Retinal pigment epithelial cell (primary cell): ENCODE data around the gene TULP3.

Experiments used
- DNase-seq: peaks from one replicate; pipeline ENCODE4 v3.0.0-alpha.2; 2010; ENCODE audit warnings: low read depth
- H3K4me3 ChIP-seq: 2 replicates; pipeline ENCODE4 v1.5.1; 2011; ENCODE audit warnings: mild to moderate bottlenecking, low read length, control low read depth, moderate library complexity
- TF ChIP-seq, protein P1 (sequence below): conservative IDR thresholded peaks from 2 replicates; pipeline ENCODE4 v1.5.1; 2011; ENCODE audit warnings: low read depth, low read length, control low read depth, inconsistent platforms

Gene TULP3

DNA sequence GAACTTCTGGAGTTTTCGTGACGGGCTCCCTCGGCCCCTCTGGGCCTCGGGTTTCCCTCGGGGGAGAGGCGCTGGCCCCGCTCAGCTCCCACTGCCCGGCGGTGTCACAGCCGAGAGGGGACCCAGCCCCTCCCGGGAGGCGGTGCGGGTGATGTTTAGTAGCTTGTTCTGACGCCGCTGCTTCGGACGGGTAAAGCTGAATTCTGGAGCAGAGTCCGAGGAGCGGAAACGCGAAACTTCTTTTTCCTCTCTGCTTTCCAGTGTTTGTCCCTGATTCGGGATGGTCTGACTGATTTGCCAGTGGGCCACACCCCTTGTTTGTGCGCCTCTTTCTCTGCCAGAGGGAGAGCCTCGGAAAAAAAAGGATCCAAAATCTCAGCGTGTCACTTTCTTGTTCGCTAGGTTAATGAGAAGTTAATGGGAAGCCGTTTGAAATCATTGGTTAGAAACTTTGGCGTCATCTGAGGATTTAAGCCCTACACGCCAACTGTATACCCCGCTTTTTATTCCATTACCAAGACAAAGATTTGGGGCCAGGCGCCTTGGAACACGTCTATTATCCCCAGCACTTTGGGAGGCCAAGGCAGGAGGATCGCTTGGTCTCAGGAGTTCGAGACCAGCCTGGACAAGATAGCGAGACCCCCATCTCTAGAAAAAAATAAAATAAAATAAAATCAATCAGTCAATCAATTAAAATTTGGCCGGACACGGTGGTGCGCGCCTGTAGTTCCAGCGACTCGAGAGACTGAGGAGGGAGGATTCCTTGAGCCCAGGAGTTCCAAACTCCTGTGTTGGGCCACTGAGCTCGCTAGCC is 756 bp downstream of the TULP3 start:
- DNase-seq: no peak
- H3K4me3 ChIP-seq: peak overlapping the region; percentile 87
- TF ChIP-seq, protein P1, sequence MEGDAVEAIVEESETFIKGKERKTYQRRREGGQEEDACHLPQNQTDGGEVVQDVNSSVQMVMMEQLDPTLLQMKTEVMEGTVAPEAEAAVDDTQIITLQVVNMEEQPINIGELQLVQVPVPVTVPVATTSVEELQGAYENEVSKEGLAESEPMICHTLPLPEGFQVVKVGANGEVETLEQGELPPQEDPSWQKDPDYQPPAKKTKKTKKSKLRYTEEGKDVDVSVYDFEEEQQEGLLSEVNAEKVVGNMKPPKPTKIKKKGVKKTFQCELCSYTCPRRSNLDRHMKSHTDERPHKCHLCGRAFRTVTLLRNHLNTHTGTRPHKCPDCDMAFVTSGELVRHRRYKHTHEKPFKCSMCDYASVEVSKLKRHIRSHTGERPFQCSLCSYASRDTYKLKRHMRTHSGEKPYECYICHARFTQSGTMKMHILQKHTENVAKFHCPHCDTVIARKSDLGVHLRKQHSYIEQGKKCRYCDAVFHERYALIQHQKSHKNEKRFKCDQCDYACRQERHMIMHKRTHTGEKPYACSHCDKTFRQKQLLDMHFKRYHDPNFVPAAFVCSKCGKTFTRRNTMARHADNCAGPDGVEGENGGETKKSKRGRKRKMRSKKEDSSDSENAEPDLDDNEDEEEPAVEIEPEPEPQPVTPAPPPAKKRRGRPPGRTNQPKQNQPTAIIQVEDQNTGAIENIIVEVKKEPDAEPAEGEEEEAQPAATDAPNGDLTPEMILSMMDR: no peak

DNA sequence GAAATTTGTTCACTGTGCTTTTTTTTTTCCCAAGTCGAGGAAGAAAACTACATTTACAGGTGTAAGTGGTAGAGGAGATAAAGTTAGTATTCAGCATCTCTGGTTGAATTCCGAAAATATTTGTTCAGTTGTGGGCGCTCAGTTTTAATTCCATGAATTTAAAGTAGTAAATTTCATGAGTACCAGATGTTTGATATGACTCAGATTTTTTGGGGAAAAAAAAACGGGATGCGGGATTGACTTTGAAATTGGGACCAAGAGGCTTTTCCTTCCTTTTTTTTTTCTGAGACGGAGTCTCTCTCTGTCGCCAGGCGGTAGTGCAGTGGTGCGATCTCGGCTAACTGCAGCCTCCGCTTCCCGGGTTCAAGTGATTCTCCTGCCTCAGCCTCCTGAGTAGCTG is 1.6 kb downstream of the TULP3 start:
- TF ChIP-seq, protein P1: no peak
- DNase-seq: no peak
- no peak overlapping the region for H3K4me3 ChIP-seq

DNA sequence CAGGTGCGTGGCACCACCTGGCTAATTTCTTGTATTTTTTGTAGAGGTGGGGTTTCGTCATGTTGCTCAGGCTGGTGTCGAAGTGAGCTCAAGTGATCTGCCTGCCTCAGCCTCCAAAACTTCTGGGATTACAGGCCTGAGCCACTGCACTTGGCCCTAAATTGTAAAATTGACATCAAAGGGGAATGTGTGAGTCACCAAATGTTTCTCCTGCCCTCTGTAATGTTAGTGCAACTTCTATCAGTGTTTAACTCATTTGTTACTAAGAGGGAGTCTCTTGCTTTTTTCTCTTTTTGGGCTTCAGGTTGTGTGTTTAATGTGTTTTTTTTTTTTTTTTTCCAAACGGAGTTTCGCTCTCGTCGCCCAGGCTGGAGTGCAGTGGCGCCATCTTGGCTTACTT is 2.3 kb downstream of the TULP3 start:
- DNase-seq: no peak
- H3K4me3 ChIP-seq: no peak overlapping the region
- TF ChIP-seq, protein P1: no peak

DNA sequence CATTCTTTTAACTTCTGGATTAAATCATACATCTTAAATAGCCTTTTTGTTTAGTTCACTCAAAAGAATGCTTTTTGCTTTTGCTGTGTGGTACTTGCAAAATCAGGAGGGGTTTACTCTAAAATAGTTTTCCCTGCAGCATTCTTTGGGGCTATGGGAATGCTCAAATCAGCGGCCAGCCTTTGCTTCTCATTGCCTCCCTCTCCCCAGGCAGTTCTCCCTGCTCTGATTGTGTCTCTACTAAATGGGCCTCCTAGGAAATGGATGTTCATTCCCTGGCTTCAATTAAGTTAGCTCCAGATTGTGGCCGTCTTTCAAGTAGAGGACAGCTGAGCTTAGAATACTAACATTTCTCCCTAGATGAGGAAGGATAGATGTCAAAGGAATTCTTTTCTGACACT is 4.4 kb downstream of the TULP3 start:
- H3K4me3 ChIP-seq: no peak overlapping the region
- no peak for DNase-seq
- TF ChIP-seq, protein P1: no peak

DNA sequence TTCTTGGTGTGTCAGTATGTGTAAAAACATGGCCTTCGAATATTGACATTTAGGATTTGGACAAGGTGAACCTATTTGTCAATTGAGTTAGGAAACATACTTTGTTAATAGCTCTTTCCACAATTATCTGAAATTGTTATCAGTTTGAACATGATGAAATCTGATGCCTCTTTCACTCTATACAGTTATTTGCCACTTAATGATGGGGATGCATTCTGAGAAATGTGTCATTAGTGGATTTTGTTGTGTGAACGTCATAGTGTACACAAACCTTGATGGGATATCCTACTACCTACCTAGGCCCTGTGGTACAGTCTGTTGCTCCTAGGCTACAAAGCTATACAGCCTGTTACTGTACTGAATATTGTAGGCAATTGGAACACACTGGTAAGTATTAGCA is 4.8 kb downstream of the TULP3 start:
- H3K4me3 ChIP-seq: no peak overlapping the region
- TF ChIP-seq, protein P1: no peak
- no peak for DNase-seq

DNA sequence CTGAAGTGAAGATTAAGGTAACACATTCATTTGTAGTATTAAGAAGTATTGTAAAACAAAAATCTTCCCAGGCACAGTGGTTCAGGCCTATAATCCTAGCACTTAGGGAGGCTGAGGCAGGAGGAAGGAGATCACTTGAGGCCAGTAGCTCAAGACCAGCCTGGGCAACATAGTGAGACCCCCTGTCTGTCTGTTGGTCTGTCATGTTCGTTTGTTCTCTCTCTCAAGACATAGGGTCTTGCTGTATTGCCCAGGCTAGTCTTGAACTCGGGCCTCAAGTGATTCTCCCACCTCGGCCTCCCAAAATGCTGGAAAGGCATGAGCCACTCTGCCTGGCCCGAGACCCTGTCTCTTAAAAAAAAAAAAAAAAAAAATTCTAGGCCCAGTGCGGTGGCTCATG is 6.7 kb downstream of the TULP3 start:
- no peak for DNase-seq
- H3K4me3 ChIP-seq: no peak overlapping the region
- TF ChIP-seq, protein P1: no peak

DNA sequence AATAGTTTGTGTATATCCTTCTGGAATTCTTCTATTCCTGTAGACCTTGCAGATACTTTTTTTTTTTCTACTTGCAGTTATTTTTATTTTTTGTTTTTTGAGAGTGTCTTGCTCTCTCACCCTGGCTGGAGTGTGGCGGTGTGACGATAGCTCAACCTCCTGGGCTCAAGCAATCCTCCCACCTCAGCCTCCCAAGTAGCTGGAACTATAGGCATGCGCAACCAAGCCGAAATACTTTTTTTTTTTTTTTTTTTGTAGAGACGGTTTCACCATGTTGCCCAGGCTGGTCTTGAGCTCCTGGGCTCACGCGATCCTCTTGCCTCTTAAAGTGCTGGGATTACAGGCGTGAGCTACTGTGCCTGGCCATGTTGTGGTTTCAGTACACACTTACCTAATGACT is 10.0 kb downstream of the TULP3 start:
- TF ChIP-seq, protein P1: no peak
- no peak for DNase-seq
- H3K4me3 ChIP-seq: no peak overlapping the region
